Esophagus squamous epithelium (tissue), 5 donors: ENCODE measurements around the gene ITPKB. TPM values are rescaled to one million over a fixed set of nuclear protein-coding genes. Genes with fewer than 3 reads are reported as not detected.

Source experiments
- DNase-seq: peaks from one replicate; lab custom pipeline; 2025; lab: John Stamatoyannopoulos, UW
- H3K27ac ChIP-seq, 4 donors: fragments of 200-600 bp; sonication (generic); one replicate each; pipeline ENCODE4 v1.5.1; 2016 to 2019; ENCODE audit warnings: mild to moderate bottlenecking in 1 of 4
- H3K27me3 ChIP-seq, 4 donors: fragments of 200-600 bp; sonication (generic); 1 replicate in 3 of 4; 2 replicates in 1 of 4; pipeline versions ENCODE4 v1.5.1 to v1.6.0; 2017 to 2021; ENCODE audit warnings: antibody characterized with exemption in 1 of 4
- H3K36me3 ChIP-seq, 3 donors: fragments of 200-600 bp; sonication (generic); one replicate each; pipeline ENCODE4 v1.5.1; 2016 to 2019
- H3K4me1 ChIP-seq, 3 donors: fragments of 200-600 bp; sonication (generic); one replicate each; pipeline ENCODE4 v1.5.1; 2017 to 2019
- H3K4me3 ChIP-seq, 4 donors: fragments of 200-600 bp; sonication (generic); 1 replicate in 3 of 4; 2 replicates in 1 of 4; pipeline ENCODE4 v1.5.1; 2016 to 2019; ENCODE audit warnings: mild to moderate bottlenecking in 2 of 4, moderate library complexity in 1 of 4
- H3K9me3 ChIP-seq, 3 donors: fragments of 200-600 bp; sonication (generic); one replicate each; pipeline ENCODE4 v1.5.1; 2016 to 2019
- CTCF ChIP-seq, 6 experiments: fragments of 450-650 bp in 4 of 6; fragments of 200-600 bp in 2 of 6; sonication (generic) in 2 of 6; IDR thresholded peaks; one replicate each; pipeline ENCODE4 v1.5.1; 2016 to 2019; ENCODE audit warnings: antibody characterized with exemption in 6 of 6, mild to moderate bottlenecking in 4 of 6, moderate library complexity in 4 of 6
- POLR2A ChIP-seq, 4 donors: fragments of 450-650 bp; IDR thresholded peaks; one replicate each; pipeline ENCODE4 v1.6.1; 2017; ENCODE audit warnings: antibody characterized with exemption in 4 of 4, mild to moderate bottlenecking in 4 of 4, moderate library complexity in 3 of 4
- WGBS, 2 donors: methylation state at CpG; one replicate each; pipeline ENCODE4 v1.1.5; 2018; 5-methylcytosine and 5-hydroxymethylcytosine counted together
- intact Hi-C: fragments of 100-400 bp; cut with DNase I; formaldehyde crosslinking; loops from one replicate; pipeline ENCODE4 v1.15.0; 2022
- total RNA-seq, 4 donors: library from RNA; depleted of rRNA; stranded (reverse); fragments of >200 nt; gene quantifications; one replicate each; pipeline ENCODE4 v1.1.0, GENCODE V29; 2016
- donor health status: DM: yes; HTN: yes; CAD: no.

Gene ITPKB
- total RNA-seq, 4 donors from 2014 or later = 10.7 to 22.3 (median 15.9) TPM

GRCh38 chr1:226646026-226646869 lies 92.8 kb downstream of the ITPKB start:
- DNase-seq = no peak
- H3K27ac ChIP-seq = peak overlapping the region; percentile 24 to 82 (median 74)
- no peak for TF ChIP-seq CTCF (IDR thresholded peaks at IDR 0.05)
- TF ChIP-seq POLR2A (IDR thresholded peaks at IDR 0.05) = no peak
- WGBS, 2 donors = 74 to 77% methylated on average over 12 to 13 of the region's 18 CpGs
- no peaks in the 10 kb centered on the region for H3K9me3 ChIP-seq
- H3K36me3 ChIP-seq = peaks cover 21 to 61% (median 26%) of the 10 kb centered on the region in 3 donors
- no peak overlapping the region for H3K4me3 ChIP-seq
- peaks cover 22 to 54% (median 50%) of the 10 kb centered on the region in 3 donors for H3K4me1 ChIP-seq
- no peaks in the 10 kb centered on the region for H3K27me3 ChIP-seq
- intact Hi-C loops = loop anchor here (10.0 kb wide), 1 partner anchor 89 kb away; the partner anchor contains the start of gene ITPKB

GRCh38 chr1:226645279-226645976 lies 93.7 kb downstream of the ITPKB start:
- DNase-seq = no peak
- 55 to 56% methylated on average over 3 to 5 of the region's 10 CpGs for WGBS, 2 donors
- Histone ChIP-seq H3K27me3 (no peaks in the 10 kb centered on the region), H3K36me3 (peaks cover 23 to 69% (median 26%) of the 10 kb centered on the region in 3 donors), H3K4me1 (peaks cover 22 to 54% (median 43%) of the 10 kb centered on the region in 3 donors), H3K9me3 (no peaks in the 10 kb centered on the region), H3K4me3 (no peak overlapping the region), H3K27ac (peak overlapping the region; percentile 24 to 82 (median 74))
- intact Hi-C loops = loop anchor here (10.0 kb wide), 1 partner anchor 89 kb away; the partner anchor contains the start of gene ITPKB
- no peak for TF ChIP-seq POLR2A (IDR thresholded peaks at IDR 0.05)

- WGBS, 2 donors = 86 to 96% methylated on average over 5 to 9 of the region's 10 CpGs
- H3K27me3 ChIP-seq = no peaks in the 10 kb centered on the region
- DNase-seq = no peak
- intact Hi-C loops = loop anchor here (10.0 kb wide), 1 partner anchor 90 kb away; the partner anchor contains the start of gene ITPKB
- no peaks in the 10 kb centered on the region for H3K9me3 ChIP-seq
- H3K4me1 ChIP-seq = peaks cover 22 to 54% (median 42%) of the 10 kb centered on the region in 3 donors
- TF ChIP-seq POLR2A (IDR thresholded peaks at IDR 0.05) (no peak), CTCF (IDR thresholded peaks at IDR 0.05) (no peak)
- no peak overlapping the region for H3K4me3 ChIP-seq
- H3K27ac ChIP-seq = peak overlapping the region in 3 of 4 donors; percentile 72 to 82 (median 75)
- peaks cover 24 to 77% (median 26%) of the 10 kb centered on the region in 3 donors for H3K36me3 ChIP-seq
Observed at GRCh38 chr1:226644541-226645176, 94.4 kb downstream of the ITPKB start.

GRCh38 chr1:226643611-226644540 lies 95.2 kb downstream of the ITPKB start:
- H3K36me3 ChIP-seq = peaks cover 24 to 82% (median 31%) of the 10 kb centered on the region in 3 donors
- H3K27ac ChIP-seq = peak overlapping the region in 3 of 4 donors; percentile 67 to 82 (median 72)
- no peak for TF ChIP-seq POLR2A (IDR thresholded peaks at IDR 0.05)
- TF ChIP-seq CTCF (IDR thresholded peaks at IDR 0.05) = no peak
- H3K9me3 ChIP-seq = no peaks in the 10 kb centered on the region
- intact Hi-C loops = loop anchor here (10.0 kb wide), 1 partner anchor 91 kb away; the partner anchor contains the start of gene ITPKB
- 65 to 72% methylated on average over 5 to 7 of the region's 18 CpGs for WGBS, 2 donors
- no peak for DNase-seq
- peaks cover 22 to 58% (median 42%) of the 10 kb centered on the region in 3 donors for H3K4me1 ChIP-seq
- no peak overlapping the region for H3K4me3 ChIP-seq
- H3K27me3 ChIP-seq = no peaks in the 10 kb centered on the region
